H1 (cell line): ENCODE data around the gene CKAP2L. TPM values are rescaled to one million over a fixed set of nuclear protein-coding genes. Genes with fewer than 3 reads are reported as not detected.

Source experiments
- ZNF274 ChIP-seq: IDR thresholded peaks from 2 replicates; pipeline ENCODE4 v1.7.0; 2012; ENCODE audit warnings: low read length, borderline replicate concordance; ENCODE audit errors: extremely low read depth
- polyA plus RNA-seq, 7 experiments: library from polyadenylated mRNA; depleted of rRNA in 3 of 7; stranded (reverse) in 5 of 7; unstranded in 2 of 7; fragments of >200 nt in 5 of 7; fragments of 200-250 nt in 2 of 7; gene quantifications; 1 replicate in 5 of 7; 2 replicates in 1 of 7; 4 replicates in 1 of 7; pipeline versions ENCODE4 v1.2.1 to v1.2.3, GENCODE V29; 2011 to 2013; ENCODE audit warnings: missing spikeins in 2 of 7, mixed read lengths in 2 of 7
- total RNA-seq: library from RNA; stranded (reverse); fragmentation: NEBNext Ultra II Directional; extraction: Animal tissue kit (Norgen Biotek cat#: 25700); gene quantifications from 2 replicates; pipeline ENCODE4 v1.2.1, GENCODE V29; 2021
- TF ChIP-seq, protein P1 (sequence below): IDR thresholded peaks from 2 replicates; pipeline ENCODE4 v1.6.1; 2012; ENCODE audit warnings: inconsistent platforms

The CKAP2L gene
- total and polyA plus RNA-seq, 2 of the 8 experiments (the other 6 are each of a cell fraction or from before 2014, with no cell fraction given), result 2.5 to 20.7 TPM

GRCh38 chr2:112726487-112727190 is 37.8 kb downstream of the CKAP2L start (continued):
- TF ChIP-seq, protein P1, sequence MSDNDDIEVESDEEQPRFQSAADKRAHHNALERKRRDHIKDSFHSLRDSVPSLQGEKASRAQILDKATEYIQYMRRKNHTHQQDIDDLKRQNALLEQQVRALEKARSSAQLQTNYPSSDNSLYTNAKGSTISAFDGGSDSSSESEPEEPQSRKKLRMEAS, result peak; percentile 70
- TF ChIP-seq ZNF274, result no peak
